Dorsolateral prefrontal cortex (tissue), 118 donors: ENCODE results near the gene OR4K2. TPM values are rescaled to one million over a fixed set of nuclear protein-coding genes. Genes with fewer than 3 reads are reported as not detected.

ENCODE experiments used
- total RNA-seq, 120 experiments: library from RNA; stranded (reverse); gene quantifications; one replicate each; pipeline versions ENCODE4 v1.2.3 to v1.2.4, GENCODE V29; 2022

OR4K2 gene
- total RNA-seq, 120 experiments from 2014 or later = 0.14 TPM; not detected in 119

Other genes with a start within 250 kb of the OR4K2 start
- not detected for gene OR11H2, start 161.3 kb upstream of the OR4K2 start, total RNA-seq
- not detected for gene OR4Q3, start 131.6 kb upstream of the OR4K2 start, total RNA-seq
- gene OR4M1, start 101.6 kb upstream of the OR4K2 start, total RNA-seq = not detected
- gene OR4N2, start 71.4 kb upstream of the OR4K2 start, total RNA-seq = 1 to 10 TPM in 5 of 120 experiments, under 1 TPM in 34, not detected in 81; 0.12 to 1.2 (median 0.36) TPM
- not detected for gene OR4K5, start 45.5 kb downstream of the OR4K2 start, total RNA-seq
- gene OR4K1, start 55.8 kb downstream of the OR4K2 start, total RNA-seq = not detected
- not detected for gene OR4K15, start 100.4 kb downstream of the OR4K2 start, total RNA-seq
- not detected for gene OR4Q2, start 127.0 kb downstream of the OR4K2 start, total RNA-seq
- not detected for gene OR4K14, start 144.2 kb downstream of the OR4K2 start, total RNA-seq
- not detected for gene OR4K13, start 160.9 kb downstream of the OR4K2 start, total RNA-seq
- not detected for gene OR4L1, start 184.9 kb downstream of the OR4K2 start, total RNA-seq
- gene OR4K17, start 235.6 kb downstream of the OR4K2 start, total RNA-seq = not detected